Measurements from ENCODE around the gene ADARB1.

The ADARB1 gene

DNA sequence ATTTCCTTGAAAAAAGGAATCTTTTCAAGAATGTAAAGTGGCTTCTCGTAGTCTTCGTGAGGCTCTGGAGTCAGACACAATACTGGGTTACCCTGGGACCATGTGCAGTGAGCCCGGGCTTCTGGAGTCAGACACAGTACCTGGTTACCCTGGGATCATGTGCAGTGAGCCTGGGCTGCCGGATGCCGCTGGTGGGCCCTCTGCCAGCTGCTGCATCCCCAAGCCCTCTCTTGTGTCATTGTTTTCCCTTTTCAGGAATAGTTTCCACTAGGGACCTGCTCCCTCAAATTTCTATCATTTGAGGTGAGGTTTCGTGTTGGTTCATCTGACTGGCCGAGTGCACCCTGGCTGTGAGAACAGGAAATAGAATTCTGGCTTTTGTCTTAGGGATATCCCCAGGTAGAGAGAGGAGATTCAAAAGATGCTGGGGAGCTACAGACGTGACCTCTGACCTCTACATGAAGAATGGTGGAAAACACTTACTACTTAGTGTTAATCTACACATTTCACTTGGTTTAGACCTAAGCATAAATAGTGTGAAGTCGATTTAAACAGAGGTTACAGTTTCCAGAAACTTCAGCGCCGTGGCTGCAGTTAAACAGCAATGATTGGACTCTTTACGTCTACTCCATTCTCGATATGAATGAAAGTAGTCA lies 10.6 kb downstream of the ADARB1 start:
- TF ChIP-seq, protein P1, sequence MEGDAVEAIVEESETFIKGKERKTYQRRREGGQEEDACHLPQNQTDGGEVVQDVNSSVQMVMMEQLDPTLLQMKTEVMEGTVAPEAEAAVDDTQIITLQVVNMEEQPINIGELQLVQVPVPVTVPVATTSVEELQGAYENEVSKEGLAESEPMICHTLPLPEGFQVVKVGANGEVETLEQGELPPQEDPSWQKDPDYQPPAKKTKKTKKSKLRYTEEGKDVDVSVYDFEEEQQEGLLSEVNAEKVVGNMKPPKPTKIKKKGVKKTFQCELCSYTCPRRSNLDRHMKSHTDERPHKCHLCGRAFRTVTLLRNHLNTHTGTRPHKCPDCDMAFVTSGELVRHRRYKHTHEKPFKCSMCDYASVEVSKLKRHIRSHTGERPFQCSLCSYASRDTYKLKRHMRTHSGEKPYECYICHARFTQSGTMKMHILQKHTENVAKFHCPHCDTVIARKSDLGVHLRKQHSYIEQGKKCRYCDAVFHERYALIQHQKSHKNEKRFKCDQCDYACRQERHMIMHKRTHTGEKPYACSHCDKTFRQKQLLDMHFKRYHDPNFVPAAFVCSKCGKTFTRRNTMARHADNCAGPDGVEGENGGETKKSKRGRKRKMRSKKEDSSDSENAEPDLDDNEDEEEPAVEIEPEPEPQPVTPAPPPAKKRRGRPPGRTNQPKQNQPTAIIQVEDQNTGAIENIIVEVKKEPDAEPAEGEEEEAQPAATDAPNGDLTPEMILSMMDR (IDR thresholded peaks at IDR 0.05): no peak
- no peak overlapping the region for H3K27ac Mint-ChIP-seq
- no peak overlapping the region for H3K4me3 Mint-ChIP-seq
- H3K4me1 Mint-ChIP-seq: peaks cover 7% of the 10 kb centered on the region
- peaks cover 32% of the 10 kb centered on the region for H3K27me3 Mint-ChIP-seq (ENCODE audit: low read depth, poor library complexity)
- H3K36me3 Mint-ChIP-seq (ENCODE audit: low read depth): peaks cover 5% of the 10 kb centered on the region
- H3K9me3 Mint-ChIP-seq: no peaks in the 10 kb centered on the region
- DNase-seq: no peak

DNA sequence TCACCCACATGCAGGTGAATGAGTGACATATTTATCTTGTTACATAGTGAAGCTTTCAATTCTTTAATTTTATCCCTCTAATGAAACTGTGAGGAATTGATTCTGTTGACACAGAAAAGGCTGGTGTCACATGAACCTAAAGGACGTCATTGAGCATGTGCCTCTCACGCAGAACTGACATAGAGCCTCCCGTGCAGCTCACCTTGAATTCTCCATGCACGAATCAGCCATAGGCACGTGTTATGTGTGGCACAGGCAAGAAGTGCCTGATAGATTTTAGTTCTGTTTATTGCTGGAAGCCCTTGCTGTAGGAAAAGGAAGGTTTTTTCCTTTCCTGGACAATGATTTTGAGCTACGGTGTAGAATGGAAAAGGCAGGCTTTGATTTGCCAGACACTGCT lies 11.3 kb downstream of the ADARB1 start:
- Mint-ChIP-seq H3K4me1 (peaks cover 9% of the 10 kb centered on the region), H3K27ac (no peak overlapping the region), H3K27me3 (ENCODE audit: low read depth, poor library complexity) (peaks cover 32% of the 10 kb centered on the region), H3K9me3 (no peaks in the 10 kb centered on the region), H3K4me3 (no peak overlapping the region), H3K36me3 (ENCODE audit: low read depth) (peaks cover 5% of the 10 kb centered on the region)
- DNase-seq: no peak
- TF ChIP-seq, protein P1 (IDR thresholded peaks at IDR 0.05): no peak

DNA sequence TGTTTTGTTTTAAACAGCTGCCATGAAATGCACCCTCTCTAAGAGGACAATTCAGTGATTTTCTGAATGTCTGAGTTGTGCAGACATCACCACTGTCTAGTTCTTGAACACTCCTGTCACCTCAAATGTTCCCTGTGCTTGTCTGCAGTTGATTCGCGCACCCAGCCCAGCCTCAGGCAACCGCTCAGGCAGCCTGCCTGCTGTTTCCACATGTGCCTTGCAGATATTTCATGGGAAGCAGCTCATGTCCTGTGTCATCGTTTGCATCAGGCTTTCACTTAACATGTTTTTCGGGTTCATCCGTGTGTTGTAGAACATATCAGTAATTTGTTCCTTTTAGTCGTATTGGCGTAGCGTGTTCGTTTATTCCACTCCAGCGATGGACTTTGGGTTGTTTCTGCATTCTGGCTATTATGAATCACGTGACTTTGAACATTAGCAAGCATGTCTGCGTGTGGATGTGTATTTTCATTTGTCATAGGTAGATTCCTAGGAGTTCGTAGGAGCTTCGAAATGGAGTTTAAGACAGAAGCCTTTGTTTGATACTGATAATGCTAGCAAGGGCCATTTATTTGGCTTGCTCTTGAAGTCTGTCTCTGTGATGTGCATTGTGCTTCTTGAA lies 12.1 kb downstream of the ADARB1 start:
- Mint-ChIP-seq H3K4me3 (no peak overlapping the region), H3K4me1 (peaks cover 10% of the 10 kb centered on the region), H3K9me3 (no peaks in the 10 kb centered on the region), H3K36me3 (ENCODE audit: low read depth) (peaks cover 4% of the 10 kb centered on the region), H3K27ac (no peak overlapping the region), H3K27me3 (ENCODE audit: low read depth, poor library complexity) (peaks cover 25% of the 10 kb centered on the region)
- TF ChIP-seq, protein P1 (IDR thresholded peaks at IDR 0.05): no peak
- DNase-seq: no peak

DNA sequence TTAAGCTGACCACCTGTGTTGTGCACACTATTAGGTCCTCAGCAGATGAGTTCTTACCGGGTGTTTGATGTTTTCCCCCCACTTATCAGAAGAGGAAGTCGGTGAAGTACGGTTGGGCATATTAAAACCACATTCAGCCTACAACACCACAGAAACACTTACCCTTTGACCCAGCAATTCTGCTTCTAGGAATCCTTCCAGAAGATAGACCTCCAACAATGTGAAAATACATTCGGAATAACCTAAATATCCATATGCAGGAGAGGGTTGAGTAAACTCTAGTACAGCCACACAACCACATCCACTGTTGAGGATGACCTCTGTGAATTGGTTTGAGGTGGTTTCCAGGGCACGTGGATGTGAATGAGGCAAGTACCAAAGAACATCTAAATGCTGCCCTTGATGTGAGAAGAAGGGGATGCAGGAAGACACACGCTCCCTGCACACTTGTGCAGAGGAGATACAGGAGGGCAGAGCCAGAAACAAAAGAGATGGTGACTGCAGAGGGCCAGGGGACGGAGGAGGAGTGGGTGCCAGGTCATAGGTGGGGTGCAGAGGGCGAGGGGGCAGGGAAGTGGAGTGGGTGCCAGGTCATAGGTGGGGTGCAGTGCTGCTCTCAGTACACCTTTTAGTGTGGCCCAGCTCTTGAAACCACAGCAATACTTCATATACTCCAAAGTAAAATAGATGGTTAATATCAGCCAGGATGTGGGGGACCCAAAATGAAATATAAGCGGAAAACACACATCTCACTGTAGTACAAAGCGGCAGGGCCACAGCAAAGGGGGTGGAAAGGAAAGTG lies 12.8 kb downstream of the ADARB1 start:
- Mint-ChIP-seq H3K27me3 (ENCODE audit: low read depth, poor library complexity) (peaks cover 23% of the 10 kb centered on the region), H3K36me3 (ENCODE audit: low read depth) (no peaks in the 10 kb centered on the region), H3K27ac (no peak overlapping the region)

DNA sequence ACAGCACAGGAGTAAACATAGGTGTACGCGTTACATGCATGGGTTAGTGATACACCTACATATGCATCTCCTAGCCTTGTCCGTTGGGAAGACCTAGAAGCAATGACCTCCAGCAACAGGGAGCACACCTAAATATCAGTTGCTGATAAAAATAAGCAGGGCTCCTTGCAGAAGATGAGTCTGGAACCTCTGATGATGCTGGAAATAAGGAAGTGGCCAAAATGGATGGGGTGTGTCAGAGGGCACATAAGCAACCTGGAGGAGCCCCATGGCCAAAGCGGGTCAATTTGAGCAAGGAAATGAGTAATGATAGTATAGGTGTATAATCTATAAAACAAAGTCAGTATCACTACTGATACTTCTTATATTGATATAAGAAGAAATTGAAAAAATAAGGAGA lies 13.7 kb downstream of the ADARB1 start:
- DNase-seq: no peak
- H3K36me3 Mint-ChIP-seq (ENCODE audit: low read depth): no peaks in the 10 kb centered on the region
- TF ChIP-seq, protein P1 (IDR thresholded peaks at IDR 0.05): no peak
- peaks cover 23% of the 10 kb centered on the region for H3K27me3 Mint-ChIP-seq (ENCODE audit: low read depth, poor library complexity)
- H3K9me3 Mint-ChIP-seq: no peaks in the 10 kb centered on the region
- peaks cover 12% of the 10 kb centered on the region for H3K4me1 Mint-ChIP-seq
- H3K4me3 Mint-ChIP-seq: no peak overlapping the region
- H3K27ac Mint-ChIP-seq: no peak overlapping the region

More for the DNA sequence above, 12.8 kb downstream of the ADARB1 start:
- Mint-ChIP-seq H3K4me3 (no peak overlapping the region), H3K4me1 (peaks cover 12% of the 10 kb centered on the region), H3K9me3 (no peaks in the 10 kb centered on the region)
- no peak for DNase-seq
- TF ChIP-seq, protein P1 (IDR thresholded peaks at IDR 0.05): no peak
